Transverse colon (tissue), 4 donors: ENCODE measurements around the gene ATG5.

Source experiments
- CTCF ChIP-seq, 5 experiments: fragments of 200-600 bp in 3 of 5; fragments of 450-650 bp in 2 of 5; sonication (generic) in 3 of 5; IDR thresholded peaks; 1 replicate in 2 of 5; 2 replicates in 3 of 5; pipeline ENCODE4 v1.5.1; 2016 to 2017; ENCODE audit warnings: antibody characterized with exemption in 5 of 5, inconsistent platforms in 3 of 5, mild to moderate bottlenecking in 2 of 5, moderate library complexity in 1 of 5
- EP300 ChIP-seq: sonication (generic); formaldehyde crosslinking; IDR thresholded peaks from one replicate; pipeline ENCODE4 v1.6.1; 2017; ENCODE audit warnings: antibody characterized with exemption, low read depth
- POLR2A ChIP-seq: fragments of 450-650 bp; IDR thresholded peaks from one replicate; pipeline ENCODE4 v1.6.1; 2016; ENCODE audit warnings: antibody characterized with exemption, mild to moderate bottlenecking, moderate library complexity
- POLR2AphosphoS5 ChIP-seq, 3 donors: sonication (generic); formaldehyde crosslinking; IDR thresholded peaks; one replicate each; pipeline ENCODE4 v1.6.1; 2016; ENCODE audit warnings: antibody characterized with exemption in 3 of 3

GRCh38 chr6:106143665-106144064 is 181.9 kb downstream of the ATG5 start:
- TF ChIP-seq POLR2AphosphoS5 (IDR thresholded peaks at IDR 0.05) (no peak), POLR2A (no peak), EP300 (no peak), CTCF (IDR thresholded peaks at IDR 0.05) (no peak)
